Astrocyte (in vitro differentiated cells and primary cell): ENCODE data around the gene RANBP1. TPM values are rescaled to one million over a fixed set of nuclear protein-coding genes. Genes with fewer than 3 reads are reported as not detected.

ENCODE experiments used
- DNase-seq: peaks from one replicate; pipeline ENCODE4 v3.0.0-alpha.2; 2010; ENCODE audit warnings: low read depth
- FAIRE-seq: peaks from 2 replicates; lab custom pipeline; 2011; peaks lifted over from hg19 to GRCh38; lab: Jason Lieb, UNC
- H2AFZ ChIP-seq: 2 replicates; pipeline ENCODE4 v1.6.0; 2012; ENCODE audit warnings: low read depth, low read length, inconsistent platforms
- H3K27ac ChIP-seq: 2 replicates; pipeline ENCODE4 v1.5.1; 2011; ENCODE audit warnings: low read depth, low read length, inconsistent platforms
- H3K27me3 ChIP-seq: 2 replicates; pipeline ENCODE4 v1.6.0; 2011; ENCODE audit warnings: low read length, inconsistent platforms; ENCODE audit not compliant: insufficient read depth
- H3K36me3 ChIP-seq: 2 replicates; pipeline ENCODE4 v1.5.1; 2011; ENCODE audit warnings: low read length, inconsistent platforms; ENCODE audit not compliant: insufficient read depth
- H3K4me1 ChIP-seq: 2 replicates; pipeline ENCODE4 v1.5.1; 2011; ENCODE audit warnings: low read length, inconsistent platforms; ENCODE audit not compliant: insufficient read depth
- H3K4me2 ChIP-seq: 2 replicates; pipeline ENCODE4 v1.6.0; 2012; ENCODE audit warnings: low read length, inconsistent platforms
- H3K4me3 ChIP-seq: 2 replicates; pipeline ENCODE4 v1.5.1; 2011; ENCODE audit warnings: low read depth, mild to moderate bottlenecking, low read length, inconsistent platforms; ENCODE audit not compliant: insufficient read depth
- H3K79me2 ChIP-seq: 2 replicates; pipeline ENCODE4 v1.6.0; 2012; ENCODE audit warnings: mild to moderate bottlenecking, low read length, inconsistent platforms; ENCODE audit not compliant: insufficient read depth
- H3K9ac ChIP-seq: 2 replicates; pipeline ENCODE4 v1.6.0; 2012; ENCODE audit warnings: mild to moderate bottlenecking, low read length, inconsistent platforms
- H3K9me3 ChIP-seq: 2 replicates; pipeline ENCODE4 v1.5.1; 2012; ENCODE audit warnings: low read depth, mild to moderate bottlenecking, low read length, inconsistent platforms; ENCODE audit not compliant: insufficient read depth
- H4K20me1 ChIP-seq: 2 replicates; pipeline ENCODE4 v1.6.0; 2012; ENCODE audit warnings: low read length, inconsistent platforms; ENCODE audit not compliant: insufficient read depth
- H3K27ac Mint-ChIP-seq: one replicate; pipeline ENCODE4 v1.8.0; 2021; ENCODE audit warnings: mild to moderate bottlenecking, mixed read lengths; ENCODE audit not compliant: unreplicated experiment
- H3K27me3 Mint-ChIP-seq: one replicate; pipeline ENCODE4 v1.8.0; 2021; ENCODE audit warnings: low read depth, mixed read lengths; ENCODE audit not compliant: unreplicated experiment
- H3K36me3 Mint-ChIP-seq: one replicate; pipeline ENCODE4 v1.8.0; 2021; ENCODE audit warnings: low read depth, mixed read lengths; ENCODE audit not compliant: unreplicated experiment
- H3K4me1 Mint-ChIP-seq: one replicate; pipeline ENCODE4 v1.8.0; 2021; ENCODE audit warnings: low read depth, mixed read lengths; ENCODE audit not compliant: unreplicated experiment
- H3K4me3 Mint-ChIP-seq: one replicate; pipeline ENCODE4 v1.8.0; 2021; ENCODE audit warnings: mild to moderate bottlenecking, moderate library complexity, mixed read lengths; ENCODE audit not compliant: unreplicated experiment
- H3K9me3 Mint-ChIP-seq: one replicate; pipeline ENCODE4 v1.8.0; 2021; ENCODE audit warnings: mild to moderate bottlenecking, mixed read lengths; ENCODE audit not compliant: unreplicated experiment
- EZH2 ChIP-seq: IDR thresholded peaks from 2 replicates; pipeline ENCODE4 v1.6.1; 2012; ENCODE audit warnings: mild to moderate bottlenecking, low read length, inconsistent platforms; ENCODE audit not compliant: insufficient read depth
- microRNA-seq: library from miRNA; unstranded; fragments of <30 nt; microRNA quantifications from one replicate; pipeline ENCODE4 v1.2.0, GENCODE V29; 2020
- total RNA-seq: library from RNA; stranded (reverse); gene quantifications from 2 replicates; pipeline ENCODE4 v1.2.1, GENCODE V29; 2021
- TF ChIP-seq, protein P1 (sequence below): IDR thresholded peaks from 2 replicates; pipeline ENCODE4 v1.5.1; 2011; ENCODE audit warnings: low read depth, mild to moderate bottlenecking, inconsistent platforms, low read length, moderate library complexity; ENCODE audit not compliant: insufficient read depth

RANBP1 gene
- total RNA-seq, 1 donor from 2014 or later = 164 TPM

DNA sequence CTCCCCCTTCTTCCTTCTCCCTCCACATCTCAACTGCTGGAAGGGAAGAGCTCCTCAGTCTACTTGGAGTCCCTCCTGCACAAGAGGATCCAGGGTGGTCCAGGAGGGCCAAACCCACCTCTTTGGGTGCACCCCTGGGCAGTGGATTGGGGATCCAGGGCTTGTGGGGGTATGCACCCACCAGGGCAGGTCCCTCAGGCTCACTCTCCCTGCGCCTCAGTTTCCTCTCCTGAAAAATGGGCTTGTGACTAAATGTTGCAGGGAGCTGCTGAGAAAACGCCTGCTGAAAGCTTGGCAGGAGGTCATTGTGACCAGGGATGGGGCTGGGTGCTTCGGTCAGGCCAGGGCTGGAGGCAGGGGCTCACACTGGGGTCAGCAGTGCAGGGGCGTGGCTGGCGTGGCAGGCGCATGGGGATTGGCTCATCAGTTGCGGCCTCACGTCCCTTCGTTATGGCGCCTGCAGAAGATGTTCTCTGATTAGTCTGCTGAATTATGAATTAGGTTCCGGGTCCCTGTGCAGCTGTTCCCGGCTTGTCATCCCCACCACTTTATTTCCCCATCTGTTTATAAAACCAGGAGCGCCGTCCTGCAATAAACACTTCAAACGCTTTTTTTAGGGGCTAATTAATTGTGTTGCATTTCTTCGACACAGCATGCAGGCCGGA is 60.6 kb downstream of the RANBP1 start:
- no peaks in the 10 kb centered on the region for H3K36me3 Mint-ChIP-seq
- H4K20me1 ChIP-seq = no peaks in the 10 kb centered on the region
- H3K9me3 ChIP-seq = no peaks in the 10 kb centered on the region
- no peak for DNase-seq
- no peaks in the 10 kb centered on the region for H3K79me2 ChIP-seq
- H3K9ac ChIP-seq = no peak overlapping the region
- H3K4me1 ChIP-seq = no peaks in the 10 kb centered on the region
- no peak overlapping the region for H3K27ac ChIP-seq
- H3K36me3 ChIP-seq = no peaks in the 10 kb centered on the region
- H3K27me3 ChIP-seq = no peaks in the 10 kb centered on the region
- H3K9me3 Mint-ChIP-seq = no peaks in the 10 kb centered on the region
- H3K4me3 Mint-ChIP-seq = no peak overlapping the region
- FAIRE-seq = no peak
- TF ChIP-seq, protein P1, sequence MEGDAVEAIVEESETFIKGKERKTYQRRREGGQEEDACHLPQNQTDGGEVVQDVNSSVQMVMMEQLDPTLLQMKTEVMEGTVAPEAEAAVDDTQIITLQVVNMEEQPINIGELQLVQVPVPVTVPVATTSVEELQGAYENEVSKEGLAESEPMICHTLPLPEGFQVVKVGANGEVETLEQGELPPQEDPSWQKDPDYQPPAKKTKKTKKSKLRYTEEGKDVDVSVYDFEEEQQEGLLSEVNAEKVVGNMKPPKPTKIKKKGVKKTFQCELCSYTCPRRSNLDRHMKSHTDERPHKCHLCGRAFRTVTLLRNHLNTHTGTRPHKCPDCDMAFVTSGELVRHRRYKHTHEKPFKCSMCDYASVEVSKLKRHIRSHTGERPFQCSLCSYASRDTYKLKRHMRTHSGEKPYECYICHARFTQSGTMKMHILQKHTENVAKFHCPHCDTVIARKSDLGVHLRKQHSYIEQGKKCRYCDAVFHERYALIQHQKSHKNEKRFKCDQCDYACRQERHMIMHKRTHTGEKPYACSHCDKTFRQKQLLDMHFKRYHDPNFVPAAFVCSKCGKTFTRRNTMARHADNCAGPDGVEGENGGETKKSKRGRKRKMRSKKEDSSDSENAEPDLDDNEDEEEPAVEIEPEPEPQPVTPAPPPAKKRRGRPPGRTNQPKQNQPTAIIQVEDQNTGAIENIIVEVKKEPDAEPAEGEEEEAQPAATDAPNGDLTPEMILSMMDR = no peak
- TF ChIP-seq EZH2 = no peak
- no peak overlapping the region for H2AFZ ChIP-seq
- H3K4me2 ChIP-seq = no peak overlapping the region
- H3K4me3 ChIP-seq = no peak overlapping the region
- H3K4me1 Mint-ChIP-seq = no peaks in the 10 kb centered on the region
- peaks cover 23% of the 10 kb centered on the region for H3K27me3 Mint-ChIP-seq
- no peak overlapping the region for H3K27ac Mint-ChIP-seq

Small RNA genes lying within 50 kb of the gene (microRNA-seq; reads per million reads assigned to microRNA genes)
- not detected for gene MIR6816

Other genes with a start within 250 kb of the RANBP1 start
- 116 and 120 TPM in 2 replicates for gene COMT, start 174.3 kb upstream of the RANBP1 start, total RNA-seq
- 19.8 and 25.7 TPM in 2 replicates for gene TXNRD2, start 174.3 kb upstream of the RANBP1 start, total RNA-seq
- gene ARVCF, start 99.3 kb upstream of the RANBP1 start, total RNA-seq = 11.0 and 17.9 TPM in 2 replicates
- 28.0 TPM in 2 replicates for gene TANGO2, start 95.0 kb upstream of the RANBP1 start, total RNA-seq
- 28.1 and 29.0 TPM in 2 replicates for gene DGCR8, start 35.9 kb upstream of the RANBP1 start, total RNA-seq
- 32.9 and 35.1 TPM in 2 replicates for gene TRMT2A, start 1.1 kb downstream of the RANBP1 start, total RNA-seq
- gene ZDHHC8, start 15.7 kb downstream of the RANBP1 start, total RNA-seq = 88.3 and 93.7 TPM in 2 replicates
- not detected in 2 replicates for gene CCDC188, start 35.0 kb downstream of the RANBP1 start, total RNA-seq
- 1.9 and 2.9 TPM in 2 replicates for gene RTN4R, start 152.2 kb downstream of the RANBP1 start, total RNA-seq
- gene DGCR6L, start 204.0 kb downstream of the RANBP1 start, total RNA-seq = 33.3 and 33.7 TPM in 2 replicates